Mucosa of rectum (tissue), 2 donors: ENCODE data around the gene CLRN1.

Source experiments
- H3K27ac ChIP-seq, 2 donors: one replicate each; pipeline ENCODE4 v1.7.0; 2013; ENCODE audit warnings: inconsistent platforms in 2 of 2, low read depth in 2 of 2, low read length in 2 of 2
- H3K27me3 ChIP-seq, 2 donors: one replicate each; pipeline ENCODE4 v1.7.0; 2013; ENCODE audit warnings: low read length in 2 of 2; ENCODE audit not compliant: control insufficient read depth in 2 of 2, insufficient read depth in 2 of 2
- H3K36me3 ChIP-seq, 2 donors: one replicate each; pipeline ENCODE4 v1.7.0; 2013; ENCODE audit warnings: low read length in 2 of 2; ENCODE audit not compliant: control insufficient read depth in 2 of 2, insufficient read depth in 2 of 2
- H3K4me1 ChIP-seq, 2 donors: one replicate each; pipeline ENCODE4 v1.7.0; 2013; ENCODE audit warnings: low read length in 2 of 2, mild to moderate bottlenecking in 1 of 2; ENCODE audit not compliant: control insufficient read depth in 2 of 2, insufficient read depth in 2 of 2
- H3K4me3 ChIP-seq, 2 donors: one replicate each; pipeline ENCODE4 v1.7.0; 2013; ENCODE audit warnings: low read length in 2 of 2
- H3K9ac ChIP-seq, 2 donors: one replicate each; pipeline ENCODE4 v1.7.0; 2013; ENCODE audit warnings: low read length in 2 of 2, low read depth in 1 of 2, mild to moderate bottlenecking in 1 of 2
- H3K9me3 ChIP-seq, 2 donors: one replicate each; pipeline ENCODE4 v1.7.0; 2013; ENCODE audit warnings: low read length in 2 of 2; ENCODE audit not compliant: control insufficient read depth in 2 of 2
- donor health status: healthy.
- donor health status: Normal muscosa, but diverticular disease.

CLRN1 gene

GRCh38 chr3:150925751-150926201, 46.8 kb downstream of the CLRN1 start:
- H3K9ac ChIP-seq = no peak overlapping the region
- no peaks in the 10 kb centered on the region for H3K4me1 ChIP-seq
- H3K36me3 ChIP-seq = no peaks in the 10 kb centered on the region
- peak overlapping the region in 1 of 2 donors; percentile 26 for H3K4me3 ChIP-seq
- no peaks in the 10 kb centered on the region for H3K27me3 ChIP-seq
- H3K9me3 ChIP-seq = no peaks in the 10 kb centered on the region
- H3K27ac ChIP-seq = no peak overlapping the region

GRCh38 chr3:150922611-150923010, 49.9 kb downstream of the CLRN1 start:
- Histone ChIP-seq H3K4me3 (no peak overlapping the region), H3K27ac (no peak overlapping the region), H3K36me3 (no peaks in the 10 kb centered on the region), H3K9ac (no peak overlapping the region), H3K27me3 (no peaks in the 10 kb centered on the region), H3K9me3 (no peaks in the 10 kb centered on the region), H3K4me1 (no peaks in the 10 kb centered on the region)

GRCh38 chr3:150921209-150921608, 51.3 kb downstream of the CLRN1 start:
- Histone ChIP-seq H3K4me1 (no peaks in the 10 kb centered on the region), H3K4me3 (no peak overlapping the region), H3K9ac (no peak overlapping the region), H3K27ac (no peak overlapping the region), H3K36me3 (no peaks in the 10 kb centered on the region), H3K27me3 (no peaks in the 10 kb centered on the region), H3K9me3 (no peaks in the 10 kb centered on the region)

GRCh38 chr3:150920236-150920635, 52.3 kb downstream of the CLRN1 start:
- Histone ChIP-seq H3K36me3 (no peaks in the 10 kb centered on the region), H3K27ac (no peak overlapping the region), H3K9me3 (no peaks in the 10 kb centered on the region), H3K9ac (no peak overlapping the region), H3K4me1 (no peaks in the 10 kb centered on the region), H3K27me3 (no peaks in the 10 kb centered on the region), H3K4me3 (no peak overlapping the region)

GRCh38 chr3:150917951-150918350, 54.6 kb downstream of the CLRN1 start:
- H3K4me3 ChIP-seq = no peak overlapping the region
- H3K36me3 ChIP-seq = no peaks in the 10 kb centered on the region
- H3K27me3 ChIP-seq = no peaks in the 10 kb centered on the region
- H3K9ac ChIP-seq = no peak overlapping the region
- H3K27ac ChIP-seq = no peak overlapping the region
- no peaks in the 10 kb centered on the region for H3K4me1 ChIP-seq
- H3K9me3 ChIP-seq = no peaks in the 10 kb centered on the region

GRCh38 chr3:150913133-150913922, 59.2 kb downstream of the CLRN1 start:
- Histone ChIP-seq H3K9me3 (no peaks in the 10 kb centered on the region), H3K4me3 (no peak overlapping the region), H3K36me3 (no peaks in the 10 kb centered on the region), H3K27me3 (no peaks in the 10 kb centered on the region), H3K27ac (no peak overlapping the region), H3K4me1 (no peaks in the 10 kb centered on the region), H3K9ac (no peak overlapping the region)

- Histone ChIP-seq H3K4me1 (no peaks in the 10 kb centered on the region), H3K9me3 (no peaks in the 10 kb centered on the region), H3K9ac (no peak overlapping the region), H3K27me3 (no peaks in the 10 kb centered on the region), H3K4me3 (no peak overlapping the region), H3K36me3 (no peaks in the 10 kb centered on the region), H3K27ac (no peak overlapping the region)
Measured at GRCh38 chr3:150912501-150912900, 60.0 kb downstream of the CLRN1 start.

- Histone ChIP-seq H3K27ac (no peak overlapping the region), H3K4me1 (no peaks in the 10 kb centered on the region), H3K36me3 (no peaks in the 10 kb centered on the region), H3K4me3 (no peak overlapping the region), H3K9ac (no peak overlapping the region), H3K9me3 (no peaks in the 10 kb centered on the region), H3K27me3 (no peaks in the 10 kb centered on the region)
Measured at GRCh38 chr3:150911771-150912170, 60.8 kb downstream of the CLRN1 start.

GRCh38 chr3:150906461-150906860, 66.1 kb downstream of the CLRN1 start:
- Histone ChIP-seq H3K9ac (no peak overlapping the region), H3K4me1 (no peaks in the 10 kb centered on the region), H3K9me3 (no peaks in the 10 kb centered on the region), H3K27me3 (no peaks in the 10 kb centered on the region), H3K27ac (no peak overlapping the region), H3K36me3 (no peaks in the 10 kb centered on the region), H3K4me3 (no peak overlapping the region)

- no peaks in the 10 kb centered on the region for H3K9me3 ChIP-seq
- no peaks in the 10 kb centered on the region for H3K4me1 ChIP-seq
- H3K4me3 ChIP-seq = no peak overlapping the region
Measured at GRCh38 chr3:150905746-150906145, 66.8 kb downstream of the CLRN1 start.

More at GRCh38 chr3:150905746-150906145, 66.8 kb downstream of the CLRN1 start:
- no peaks in the 10 kb centered on the region for H3K27me3 ChIP-seq
- no peak overlapping the region for H3K9ac ChIP-seq
- no peaks in the 10 kb centered on the region for H3K36me3 ChIP-seq
- H3K27ac ChIP-seq = no peak overlapping the region
